Activated CD8-positive, alpha-beta T cell treated with anti-CD3 and anti-CD28 coated beads for 36 hours (primary cell): ENCODE data around the gene ZBP1. TPM values are rescaled to one million over a fixed set of nuclear protein-coding genes. Genes with fewer than 3 reads are reported as not detected.
A peak's percentile ranks its signal among the peaks of the same experiment; 100 is the strongest.

Source experiments
- ATAC-seq: fragments of 200-7000 bp; cut with Tn5 transposase; one replicate; pipeline ENCODE4 v1.10.0; 2021; ENCODE audit warnings: mild to moderate bottlenecking, moderate library complexity
- CTCF ChIA-PET: fragments of 350-600 bp; sonication (Branson Sonifier 250); formaldehyde crosslinking; loops from one replicate; lab custom pipeline; 2021; ENCODE audit warnings: antibody characterized with exemption; lab: Charles Lee
- POLR2A ChIA-PET: fragments of 350-600 bp; sonication (Branson Sonifier 250); formaldehyde crosslinking; loops from one replicate; lab custom pipeline; 2021; ENCODE audit warnings: antibody characterized with exemption; lab: Charles Lee
- DNase-seq: peaks from one replicate; pipeline ENCODE4 v3.0.0-alpha.2; 2020
- H3K27ac Mint-ChIP-seq: one replicate; pipeline ENCODE4 v1.8.0; 2021; ENCODE audit warnings: mild to moderate bottlenecking, mixed read lengths
- H3K27me3 Mint-ChIP-seq: one replicate; pipeline ENCODE4 v1.8.0; 2021; ENCODE audit warnings: mixed read lengths
- H3K36me3 Mint-ChIP-seq: one replicate; pipeline ENCODE4 v1.8.0; 2021; ENCODE audit warnings: low read depth, mixed read lengths
- H3K4me1 Mint-ChIP-seq: one replicate; pipeline ENCODE4 v1.8.0; 2021; ENCODE audit warnings: low read depth, mixed read lengths
- H3K4me3 Mint-ChIP-seq: one replicate; pipeline ENCODE4 v1.8.0; 2021; ENCODE audit warnings: mild to moderate bottlenecking, moderate library complexity, mixed read lengths
- H3K9me3 Mint-ChIP-seq: one replicate; pipeline ENCODE4 v1.8.0; 2021; ENCODE audit warnings: mixed read lengths
- intact Hi-C: fragments of 100-400 bp; cut with micrococcal nuclease; formaldehyde crosslinking; loops from one replicate; pipeline ENCODE4 v1.10.0; 2022
- total RNA-seq, 2 experiments: library from RNA; stranded (reverse); gene quantifications; one replicate each; pipeline ENCODE4 v1.2.3, GENCODE V29; 2021
- TF ChIP-seq, protein P1 (sequence below): fragments of 200-600 bp; IDR thresholded peaks from one replicate; pipeline ENCODE4 v1.8.0; 2022; ENCODE audit warnings: antibody characterized with exemption, mild to moderate bottlenecking

Gene ZBP1
- total RNA-seq, 2 experiments from 2014 or later, result 0.11 to 0.56 TPM

DNA sequence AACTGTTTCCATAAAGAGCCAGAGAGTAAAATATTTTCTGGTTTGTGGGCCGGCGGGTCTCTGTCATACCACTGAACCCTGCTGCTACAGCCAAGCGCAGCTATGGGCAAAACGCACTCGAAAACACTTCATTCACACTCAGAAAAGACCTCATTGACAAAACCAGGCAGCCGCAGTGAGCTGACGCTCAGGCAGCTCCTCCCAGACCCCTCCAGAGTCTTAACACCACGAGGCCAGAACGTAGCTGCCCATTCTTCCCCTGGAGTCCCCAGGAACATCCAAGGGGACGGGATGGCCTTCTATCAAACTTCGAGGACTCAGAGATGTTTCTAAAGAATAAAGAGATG lies 35.6 kb upstream of the ZBP1 start:
- TF ChIP-seq, protein P1, sequence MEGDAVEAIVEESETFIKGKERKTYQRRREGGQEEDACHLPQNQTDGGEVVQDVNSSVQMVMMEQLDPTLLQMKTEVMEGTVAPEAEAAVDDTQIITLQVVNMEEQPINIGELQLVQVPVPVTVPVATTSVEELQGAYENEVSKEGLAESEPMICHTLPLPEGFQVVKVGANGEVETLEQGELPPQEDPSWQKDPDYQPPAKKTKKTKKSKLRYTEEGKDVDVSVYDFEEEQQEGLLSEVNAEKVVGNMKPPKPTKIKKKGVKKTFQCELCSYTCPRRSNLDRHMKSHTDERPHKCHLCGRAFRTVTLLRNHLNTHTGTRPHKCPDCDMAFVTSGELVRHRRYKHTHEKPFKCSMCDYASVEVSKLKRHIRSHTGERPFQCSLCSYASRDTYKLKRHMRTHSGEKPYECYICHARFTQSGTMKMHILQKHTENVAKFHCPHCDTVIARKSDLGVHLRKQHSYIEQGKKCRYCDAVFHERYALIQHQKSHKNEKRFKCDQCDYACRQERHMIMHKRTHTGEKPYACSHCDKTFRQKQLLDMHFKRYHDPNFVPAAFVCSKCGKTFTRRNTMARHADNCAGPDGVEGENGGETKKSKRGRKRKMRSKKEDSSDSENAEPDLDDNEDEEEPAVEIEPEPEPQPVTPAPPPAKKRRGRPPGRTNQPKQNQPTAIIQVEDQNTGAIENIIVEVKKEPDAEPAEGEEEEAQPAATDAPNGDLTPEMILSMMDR, result no peak
- H3K36me3 Mint-ChIP-seq, result peaks cover 2% of the 10 kb centered on the region
- no peaks in the 10 kb centered on the region for H3K27me3 Mint-ChIP-seq
- intact Hi-C loops, result loop anchor here (10.0 kb wide), 1 partner anchor 51 kb away; no protein-coding TSS in a partner anchor
- DNase-seq (no peak), ATAC-seq (no peak)
- H3K27ac Mint-ChIP-seq, result no peak overlapping the region
- H3K4me1 Mint-ChIP-seq, result peaks cover 34% of the 10 kb centered on the region
- no peak overlapping the region for H3K4me3 Mint-ChIP-seq
- no peaks in the 10 kb centered on the region for H3K9me3 Mint-ChIP-seq
- POLR2A ChIA-PET, result no interaction called here
- CTCF ChIA-PET, result interaction anchor here (0.8 to 2.3 kb wide), 4 partner anchors 26 to 554 kb away, joined by 3 to 10 read pairs (median 5); no protein-coding TSS in a partner anchor

DNA sequence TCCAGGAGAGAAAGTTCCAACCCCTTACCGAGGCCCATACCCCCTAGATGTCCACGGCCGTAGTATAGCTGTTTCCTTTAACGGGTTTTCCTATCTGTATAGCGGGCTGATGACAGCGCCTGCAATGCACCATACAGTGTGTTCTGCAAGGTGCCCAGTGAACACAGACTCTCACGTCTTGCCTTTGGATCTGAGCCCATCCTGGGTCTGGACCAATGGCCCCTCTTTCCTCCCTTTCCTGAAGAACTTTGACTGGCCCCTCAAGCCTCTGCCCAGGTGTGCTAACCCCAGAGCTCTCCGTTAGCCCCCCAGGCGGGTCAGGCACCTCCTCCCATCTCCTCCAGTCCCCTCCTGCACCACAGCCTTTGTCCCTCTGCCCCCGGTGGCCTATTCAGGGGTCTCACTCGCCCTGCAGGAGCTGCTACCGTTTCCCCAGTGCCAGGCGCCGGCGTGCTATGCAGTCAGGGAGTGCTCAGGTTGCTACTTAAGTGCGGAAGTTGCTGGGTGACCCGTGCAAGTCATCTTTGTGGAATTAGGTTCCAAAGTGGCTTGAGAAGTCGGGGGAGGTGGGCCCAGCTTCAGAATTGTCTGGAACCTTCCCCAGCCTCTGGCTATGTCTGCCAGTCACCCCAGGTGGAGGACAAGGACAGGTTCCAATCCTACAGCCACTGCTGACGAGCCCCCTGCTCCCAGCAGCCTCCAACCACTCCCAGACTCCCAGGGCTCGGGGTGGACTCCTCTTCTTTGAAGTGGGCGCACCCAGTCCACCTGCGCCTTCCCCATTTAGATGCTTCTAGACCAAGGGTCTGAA lies 35.0 kb upstream of the ZBP1 start:
- H3K4me3 Mint-ChIP-seq, result no peak overlapping the region
- H3K36me3 Mint-ChIP-seq, result peaks cover 2% of the 10 kb centered on the region
- H3K27ac Mint-ChIP-seq, result no peak overlapping the region
- peaks cover 30% of the 10 kb centered on the region for H3K4me1 Mint-ChIP-seq
- ATAC-seq, result no peak
- TF ChIP-seq, protein P1, result no peak
- intact Hi-C loops, result loop anchor here (10.0 kb wide), 1 partner anchor 50 kb away; no protein-coding TSS in a partner anchor
- POLR2A ChIA-PET, result no interaction called here
- CTCF ChIA-PET, result interaction anchor here (0.8 to 2.3 kb wide), 17 partner anchors 10 to 555 kb away, joined by 3 to 14 read pairs (median 4); no protein-coding TSS in a partner anchor
- H3K9me3 Mint-ChIP-seq, result no peaks in the 10 kb centered on the region
- no peaks in the 10 kb centered on the region for H3K27me3 Mint-ChIP-seq
- DNase-seq, result no peak

DNA sequence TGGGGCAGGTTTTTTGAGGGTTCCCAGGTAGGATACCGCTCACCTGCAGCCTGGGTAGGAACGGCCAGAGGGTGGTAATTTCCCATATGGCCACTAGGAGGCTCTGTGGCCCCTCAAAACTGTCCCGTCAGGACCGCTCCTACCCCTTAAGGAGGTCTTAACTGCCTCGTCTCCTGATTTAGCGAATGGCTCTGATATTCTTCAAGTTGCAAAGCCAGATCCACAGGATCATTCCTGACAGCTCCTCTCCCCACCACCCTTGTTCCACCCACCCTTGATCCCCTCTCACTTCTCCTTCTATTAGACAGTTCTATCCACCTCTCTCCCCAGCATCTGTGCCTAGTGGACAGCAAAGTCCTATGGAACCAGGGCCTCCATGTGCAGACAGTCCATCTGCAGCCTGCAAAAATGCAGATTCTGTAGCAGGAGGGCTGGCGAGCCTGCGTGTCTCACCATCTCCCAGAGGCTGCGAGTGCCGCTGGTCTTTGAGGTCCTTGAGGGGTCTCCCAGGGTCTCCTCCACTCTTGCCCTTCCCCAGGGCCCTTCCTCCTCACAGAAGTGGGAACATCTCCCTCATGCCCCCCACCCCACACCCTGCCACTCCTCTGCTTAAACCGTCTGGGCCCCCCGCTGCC lies 34.3 kb upstream of the ZBP1 start:
- ATAC-seq (peak; percentile 85), DNase-seq (peak; percentile 74)
- ChIA-PET POLR2A (no interaction called here), CTCF (interaction anchor here (0.7 to 2.5 kb wide), 31 partner anchors 9 to 528 kb away, joined by 3 to 14 read pairs (median 4); no protein-coding TSS in a partner anchor)
- H3K9me3 Mint-ChIP-seq, result no peaks in the 10 kb centered on the region
- no peak overlapping the region for H3K27ac Mint-ChIP-seq
- no peak overlapping the region for H3K4me3 Mint-ChIP-seq
- peaks cover 2% of the 10 kb centered on the region for H3K36me3 Mint-ChIP-seq
- TF ChIP-seq, protein P1, result peak; percentile 88
- peaks cover 26% of the 10 kb centered on the region for H3K4me1 Mint-ChIP-seq
- intact Hi-C loops, result loop anchor here (10.0 kb wide), 1 partner anchor 50 kb away; no protein-coding TSS in a partner anchor
- H3K27me3 Mint-ChIP-seq, result no peaks in the 10 kb centered on the region

DNA sequence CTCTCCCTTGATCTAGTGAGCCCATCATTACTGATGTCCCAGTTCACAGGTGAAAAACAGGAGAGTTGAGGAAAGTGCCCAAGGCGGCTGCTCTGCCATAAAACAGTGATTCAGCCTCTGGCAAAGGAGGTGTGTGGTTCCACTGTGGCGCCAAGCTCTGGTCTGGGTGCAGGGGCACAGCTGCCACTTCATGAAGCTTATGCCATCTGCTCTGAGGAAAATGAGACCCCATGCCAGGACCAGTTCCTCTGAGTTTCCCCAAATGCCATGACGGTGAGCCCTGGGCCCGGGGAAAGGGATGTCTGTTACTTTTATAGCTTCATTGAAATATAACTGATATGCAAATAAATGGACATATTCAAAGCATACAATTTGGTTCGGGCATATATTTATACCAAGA lies 33.7 kb upstream of the ZBP1 start:
- Mint-ChIP-seq H3K36me3 (peaks cover 2% of the 10 kb centered on the region), H3K27me3 (no peaks in the 10 kb centered on the region), H3K27ac (no peak overlapping the region), H3K4me3 (no peak overlapping the region), H3K9me3 (no peaks in the 10 kb centered on the region), H3K4me1 (peaks cover 20% of the 10 kb centered on the region)
- intact Hi-C loops, result loop anchor here (10.0 kb wide), 1 partner anchor 49 kb away; no protein-coding TSS in a partner anchor
- TF ChIP-seq, protein P1, result no peak
- ChIA-PET POLR2A (no interaction called here), CTCF (interaction anchor here (0.6 to 2.5 kb wide), 33 partner anchors 9 to 553 kb away, joined by 3 to 14 read pairs (median 4); no protein-coding TSS in a partner anchor)
- DNase-seq, result no peak
- no peak for ATAC-seq
